ENCODE data around the gene LGALS3BP. TPM values are rescaled to one million over a fixed set of nuclear protein-coding genes. Genes with fewer than 3 reads are reported as not detected.

The LGALS3BP gene
- total RNA-seq, 1 donor from 2014 or later = 488 TPM

DNA sequence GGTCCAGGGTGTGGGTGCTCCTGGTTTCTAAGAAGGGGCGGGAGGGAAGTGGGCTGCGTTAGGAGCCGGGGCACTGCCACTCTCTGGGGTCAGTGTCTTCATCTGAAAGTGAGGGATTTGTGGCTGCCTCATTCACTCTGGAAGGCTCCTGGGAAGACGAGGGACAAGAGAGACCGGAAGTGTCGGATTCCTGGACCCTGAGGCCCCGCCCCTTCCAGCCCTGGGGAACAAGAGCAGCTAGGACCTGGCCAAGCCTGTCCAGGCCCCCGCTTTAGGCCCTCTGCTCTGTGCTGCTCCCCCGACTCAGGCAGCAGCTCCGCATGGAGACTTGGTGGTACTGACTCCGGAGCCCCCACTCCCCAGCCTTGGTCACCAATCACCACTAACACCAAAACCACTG lies 6.5 kb downstream of the LGALS3BP start:
- H3K4me1 ChIP-seq = peaks cover 71% of the 10 kb centered on the region
- no peak overlapping the region for H3K4me3 ChIP-seq
- intact Hi-C loops (cut with DNase I) = loop anchor here (5.0 to 10.0 kb wide), 2 partner anchors 48 to 111 kb away; partner anchors contain the start of gene TIMP2
- H3K36me3 ChIP-seq = no peaks in the 10 kb centered on the region
- no peak for DNase-seq (ENCODE audit: extremely low spot score in 2 of 2)
- TF ChIP-seq POLR2A (IDR thresholded peaks at IDR 0.05) (no peak), POLR2AphosphoS5 (IDR thresholded peaks at IDR 0.05; ENCODE audit: insufficient read depth in 1 of 2, low read depth in 1 of 2) (no peak)
- TF ChIP-seq, protein P1, sequence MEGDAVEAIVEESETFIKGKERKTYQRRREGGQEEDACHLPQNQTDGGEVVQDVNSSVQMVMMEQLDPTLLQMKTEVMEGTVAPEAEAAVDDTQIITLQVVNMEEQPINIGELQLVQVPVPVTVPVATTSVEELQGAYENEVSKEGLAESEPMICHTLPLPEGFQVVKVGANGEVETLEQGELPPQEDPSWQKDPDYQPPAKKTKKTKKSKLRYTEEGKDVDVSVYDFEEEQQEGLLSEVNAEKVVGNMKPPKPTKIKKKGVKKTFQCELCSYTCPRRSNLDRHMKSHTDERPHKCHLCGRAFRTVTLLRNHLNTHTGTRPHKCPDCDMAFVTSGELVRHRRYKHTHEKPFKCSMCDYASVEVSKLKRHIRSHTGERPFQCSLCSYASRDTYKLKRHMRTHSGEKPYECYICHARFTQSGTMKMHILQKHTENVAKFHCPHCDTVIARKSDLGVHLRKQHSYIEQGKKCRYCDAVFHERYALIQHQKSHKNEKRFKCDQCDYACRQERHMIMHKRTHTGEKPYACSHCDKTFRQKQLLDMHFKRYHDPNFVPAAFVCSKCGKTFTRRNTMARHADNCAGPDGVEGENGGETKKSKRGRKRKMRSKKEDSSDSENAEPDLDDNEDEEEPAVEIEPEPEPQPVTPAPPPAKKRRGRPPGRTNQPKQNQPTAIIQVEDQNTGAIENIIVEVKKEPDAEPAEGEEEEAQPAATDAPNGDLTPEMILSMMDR (IDR thresholded peaks at IDR 0.05) = no peak
- no peaks in the 10 kb centered on the region for H3K9me3 ChIP-seq
- H3K27ac ChIP-seq = peak overlapping the region; percentile 89
- H3K27me3 ChIP-seq = no peaks in the 10 kb centered on the region

DNA sequence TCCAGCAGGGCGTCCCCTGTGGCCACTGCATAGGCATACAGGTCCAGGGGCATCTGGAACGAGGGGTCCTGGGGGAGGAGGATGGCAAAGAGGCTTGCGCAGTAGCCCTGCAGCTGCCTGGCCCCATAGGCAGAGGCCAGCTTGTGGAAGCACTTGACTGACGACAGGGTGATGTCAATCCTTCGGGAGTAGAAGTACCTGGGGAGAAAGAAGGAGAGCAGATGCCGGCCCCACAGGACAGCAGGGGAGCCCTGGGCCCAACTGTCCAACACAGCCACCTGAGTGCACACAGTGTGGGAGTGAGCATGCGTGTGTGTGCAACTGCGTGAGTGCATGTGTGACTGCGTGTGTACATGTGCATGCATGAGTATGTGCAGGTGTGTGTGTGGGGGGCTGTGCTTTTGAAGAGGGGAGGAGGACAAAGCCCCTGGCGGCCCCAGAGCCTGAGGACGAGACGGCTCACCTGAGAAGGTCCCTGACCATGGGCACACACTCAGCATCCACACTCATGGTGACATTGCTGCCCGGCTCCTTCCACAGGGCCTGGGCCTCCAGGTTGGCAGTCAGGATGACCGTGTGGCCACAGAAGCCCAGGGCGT lies 7.1 kb downstream of the LGALS3BP start:
- intact Hi-C loops (cut with DNase I) = loop anchor here (5.0 to 10.0 kb wide), 2 partner anchors 48 to 110 kb away; partner anchors contain the start of gene TIMP2
- Histone ChIP-seq H3K27ac (peak overlapping the region; percentile 89), H3K9me3 (no peaks in the 10 kb centered on the region), H3K4me1 (peaks cover 65% of the 10 kb centered on the region), H3K36me3 (no peaks in the 10 kb centered on the region), H3K4me3 (no peak overlapping the region), H3K27me3 (no peaks in the 10 kb centered on the region)
- TF ChIP-seq POLR2A (IDR thresholded peaks at IDR 0.05) = no peak
- TF ChIP-seq, protein P1 (IDR thresholded peaks at IDR 0.05) = no peak
- no peak for TF ChIP-seq POLR2AphosphoS5 (IDR thresholded peaks at IDR 0.05; ENCODE audit: insufficient read depth in 1 of 2, low read depth in 1 of 2)
- no peak for DNase-seq (ENCODE audit: extremely low spot score in 2 of 2)

DNA sequence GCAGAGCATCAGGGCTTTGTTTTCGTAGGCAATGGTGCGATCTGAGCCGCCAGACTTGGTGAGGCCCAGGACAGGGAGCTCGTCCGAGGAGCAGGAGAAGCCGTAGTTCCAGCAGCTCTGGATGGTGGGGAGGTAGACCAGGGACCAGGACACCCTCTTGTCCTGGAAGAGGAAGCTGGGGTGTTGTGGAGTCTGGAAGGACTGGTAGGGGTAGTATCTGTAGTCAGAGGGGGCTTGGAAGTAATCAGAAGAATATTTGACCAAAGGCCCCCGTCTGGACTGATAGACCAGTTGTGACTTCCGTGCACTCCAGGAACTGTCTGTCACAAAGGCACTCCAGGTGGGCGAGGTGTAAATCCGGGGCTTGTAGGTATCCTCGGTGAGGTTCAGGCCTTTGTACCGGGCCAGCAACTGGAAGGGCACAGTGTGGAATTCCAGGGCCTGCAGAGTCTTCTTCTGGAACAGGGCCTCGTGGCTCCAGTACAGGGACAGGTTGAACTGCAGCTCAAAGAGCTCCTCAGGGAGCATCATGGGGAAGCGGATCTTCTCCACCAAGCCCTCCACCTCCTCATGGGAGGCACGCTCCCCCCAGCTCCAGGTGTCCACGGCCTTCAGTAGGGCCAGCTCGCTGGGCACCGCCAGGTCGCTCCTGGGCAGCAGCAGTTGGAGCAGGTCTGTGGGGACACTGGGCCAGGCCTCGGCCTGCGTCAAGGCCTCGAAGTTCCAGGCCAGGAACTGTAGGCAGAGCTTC lies 7.8 kb downstream of the LGALS3BP start:
- Histone ChIP-seq H3K27ac (peak overlapping the region; percentile 89), H3K4me1 (peaks cover 58% of the 10 kb centered on the region), H3K9me3 (no peaks in the 10 kb centered on the region), H3K27me3 (no peaks in the 10 kb centered on the region), H3K4me3 (no peak overlapping the region), H3K36me3 (no peaks in the 10 kb centered on the region)
- TF ChIP-seq POLR2AphosphoS5 (IDR thresholded peaks at IDR 0.05; ENCODE audit: insufficient read depth in 1 of 2, low read depth in 1 of 2) = no peak
- TF ChIP-seq POLR2A (IDR thresholded peaks at IDR 0.05) = no peak
- DNase-seq (ENCODE audit: extremely low spot score in 2 of 2) = no peak
- intact Hi-C loops (cut with DNase I) = loop anchor here (5.0 to 10.0 kb wide), 2 partner anchors 47 to 110 kb away; partner anchors contain the start of gene TIMP2

DNA sequence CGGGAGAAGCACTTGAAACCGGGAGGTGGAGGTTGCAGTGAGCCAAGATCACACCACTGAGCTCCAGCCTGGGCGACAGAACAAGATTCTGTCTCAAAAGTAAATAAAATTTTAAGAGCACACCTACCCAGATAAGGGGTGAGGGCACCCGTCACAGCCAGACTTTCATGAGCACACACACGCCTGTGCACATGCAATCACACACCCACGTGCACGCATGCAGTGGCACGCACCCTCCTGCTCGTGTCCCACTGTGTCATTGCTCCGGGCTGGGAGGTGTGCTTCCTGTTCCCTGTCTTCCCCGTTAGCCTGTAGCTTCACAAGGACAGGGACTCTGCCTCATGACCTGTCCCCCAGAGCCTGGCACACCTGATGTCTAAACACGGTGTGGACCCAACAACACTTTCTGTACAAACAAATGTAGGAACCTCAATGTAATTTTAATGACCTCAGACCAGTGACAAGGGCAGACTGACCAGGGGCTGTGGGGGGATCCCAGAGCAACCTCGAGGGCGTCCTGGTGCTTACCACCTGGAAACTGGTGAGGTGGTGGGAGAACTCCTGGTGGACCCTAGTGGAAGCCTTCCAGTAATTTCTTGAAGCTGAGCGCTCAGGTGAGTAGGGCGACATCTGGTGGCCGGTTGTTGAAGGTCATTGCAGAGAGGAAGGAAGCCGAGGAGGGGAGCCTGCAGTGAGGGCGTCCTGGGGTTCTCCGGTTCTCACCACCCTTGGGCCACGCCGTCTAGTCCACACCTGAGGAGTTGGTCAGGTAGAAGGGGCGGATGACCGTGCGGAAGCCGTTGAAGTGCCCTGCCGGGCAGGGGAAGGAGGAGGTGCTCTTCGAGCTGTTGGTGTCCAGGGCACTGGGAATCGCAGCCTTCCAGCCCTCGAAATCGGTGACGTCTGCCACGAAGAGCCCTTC lies 8.6 kb downstream of the LGALS3BP start:
- Histone ChIP-seq H3K4me3 (no peak overlapping the region), H3K27me3 (no peaks in the 10 kb centered on the region), H3K9me3 (no peaks in the 10 kb centered on the region), H3K4me1 (peaks cover 50% of the 10 kb centered on the region), H3K27ac (peak overlapping the region; percentile 89), H3K36me3 (no peaks in the 10 kb centered on the region)
- intact Hi-C loops (cut with DNase I) = loop anchor here (5.0 to 10.0 kb wide), 2 partner anchors 46 to 109 kb away; partner anchors contain the start of gene TIMP2
- TF ChIP-seq POLR2A (IDR thresholded peaks at IDR 0.05) (no peak), POLR2AphosphoS5 (IDR thresholded peaks at IDR 0.05; ENCODE audit: insufficient read depth in 1 of 2, low read depth in 1 of 2) (peak in 1 of 2 donors; percentile 36)
- TF ChIP-seq, protein P1 (IDR thresholded peaks at IDR 0.05) = peak; percentile 78 to 95 (median 92)
- DNase-seq (ENCODE audit: extremely low spot score in 2 of 2) = no peak

DNA sequence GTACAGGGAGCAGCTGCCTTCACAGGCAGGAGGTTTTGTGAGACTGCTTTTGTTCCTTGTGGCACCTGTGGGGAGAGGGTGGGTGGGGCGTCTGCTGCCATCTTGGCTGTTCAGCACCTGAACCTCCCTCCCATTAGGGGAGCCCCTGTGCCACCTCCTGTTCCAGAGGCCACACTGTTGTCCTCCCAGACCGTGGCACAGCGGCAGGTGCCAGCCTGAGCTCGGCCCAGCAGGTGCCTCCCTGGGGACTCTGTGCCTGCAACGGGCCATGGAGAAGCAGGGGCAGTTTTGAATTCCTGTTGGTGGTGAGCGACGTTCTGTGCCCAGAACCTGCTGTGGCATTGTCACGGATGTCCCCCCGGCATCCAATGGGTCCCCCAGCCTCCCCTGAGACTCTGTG lies 9.9 kb downstream of the LGALS3BP start:
- no peaks in the 10 kb centered on the region for H3K36me3 ChIP-seq
- TF ChIP-seq POLR2AphosphoS5 (IDR thresholded peaks at IDR 0.05; ENCODE audit: insufficient read depth in 1 of 2, low read depth in 1 of 2) (no peak), POLR2A (IDR thresholded peaks at IDR 0.05) (no peak)
- TF ChIP-seq, protein P1 (IDR thresholded peaks at IDR 0.05) = no peak
- H3K9me3 ChIP-seq = no peaks in the 10 kb centered on the region
- intact Hi-C loops (cut with DNase I) = loop anchor here (5.0 to 10.0 kb wide), 2 partner anchors 45 to 108 kb away; partner anchors contain the start of gene TIMP2
- no peak overlapping the region for H3K4me3 ChIP-seq
- peaks cover 37% of the 10 kb centered on the region for H3K4me1 ChIP-seq
- no peak for DNase-seq (ENCODE audit: extremely low spot score in 2 of 2)
- no peak overlapping the region for H3K27ac ChIP-seq
- no peaks in the 10 kb centered on the region for H3K27me3 ChIP-seq
